ENCODE data around the gene TBC1D21. TPM values are rescaled to one million over a fixed set of nuclear protein-coding genes. Genes with fewer than 3 reads are reported as not detected.

Gene TBC1D21
- total and polyA plus RNA-seq, 7 experiments from 2014 or later, result not detected

- POLR2A ChIA-PET, result interaction anchor here (1.6 kb wide), 1 partner anchor 16 kb away, joined by 5 read pairs; no protein-coding TSS in a partner anchor
Observed at GRCh38 chr15:73926219-73927002, 53.0 kb downstream of the TBC1D21 start, which contains the start of gene LOXL1. TSS of gene LOXL1 (plus strand) at chr15:73926462. CDS start at chr15:73926784, 322 bp downstream.

GRCh38 chr15:73927003-73927475, 53.7 kb downstream of the TBC1D21 start:
- H3K4me1 Mint-ChIP-seq, result peaks cover 25 to 55% (median 39%) of the 10 kb centered on the region in 7 donors
- H3K9me3 Mint-ChIP-seq, result no peaks in the 10 kb centered on the region
- H3K36me3 Mint-ChIP-seq, result no peaks in the 10 kb centered on the region
- DNase-seq (peak in 2 of 9 donors; percentile 44 to 47), ATAC-seq (peak; percentile 27)
- POLR2A ChIA-PET, result interaction anchor here (1.0 to 1.6 kb wide), 3 partner anchors 9 to 46 kb away, joined by 3 to 5 read pairs (median 4); no protein-coding TSS in a partner anchor
- Histone ChIP-seq H3K4me1 (ENCODE audit: control insufficient read depth in 2 of 2, insufficient read depth in 2 of 2, low read length in 2 of 2) (peaks cover 15 to 21% of the 10 kb centered on the region in 2 donors), H3K9me3 (ENCODE audit: control insufficient read depth in 2 of 3, low read length in 3 of 3) (no peaks in the 10 kb centered on the region), H3K36me3 (ENCODE audit: control insufficient read depth in 2 of 3, insufficient read depth in 3 of 3, low read length in 3 of 3) (no peaks in the 10 kb centered on the region), H3K27me3 (ENCODE audit: control insufficient read depth in 2 of 2, insufficient read depth in 2 of 2, low read length in 2 of 2) (no peaks in the 10 kb centered on the region), H3K4me3 (ENCODE audit: low read length) (peak overlapping the region; percentile 74), H3K27ac (ENCODE audit: low read depth, low read length) (peak overlapping the region; percentile 77)
- intact Hi-C loops (cut with micrococcal nuclease), result loop anchor here (1.0 to 5.0 kb wide), 5 partner anchors 19 to 1275 kb away; partner anchors contain the start of genes C15orf39 (in 1 of the 2), STOML1 (in 1 of the 2) and TBC1D21 (in 1 of the 2)
- H3K27ac Mint-ChIP-seq, result no peak overlapping the region
- H3K4me3 Mint-ChIP-seq, result peak overlapping the region in 9 of 10 donors; percentile 41 to 82 (median 71)
- CTCF ChIA-PET, result interaction anchor here (0.7 to 1.7 kb wide), 8 partner anchors 9 to 43 kb away, joined by 3 to 11 read pairs (median 4); no protein-coding TSS in a partner anchor
- H3K27me3 Mint-ChIP-seq, result peaks cover 0 to 6% (median 0%) of the 10 kb centered on the region in 5 donors

More at GRCh38 chr15:73926219-73927002, 53.0 kb downstream of the TBC1D21 start, which contains the start of gene LOXL1:
- Mint-ChIP-seq H3K27me3 (peaks cover 0 to 6% (median 0%) of the 10 kb centered on the region in 5 donors), H3K27ac (peak within 1 kb of the TSS in 8 of 9 donors; percentile 3 to 74 (median 42)), H3K36me3 (no peaks in the 10 kb centered on the region), H3K4me3 (peak within 1 kb of the TSS; percentile 67 to 86 (median 75)), H3K4me1 (peaks cover 25 to 59% (median 45%) of the 10 kb centered on the region in 7 donors), H3K9me3 (no peaks in the 10 kb centered on the region)
- DNase-seq, result peak in 2 of 9 donors; percentile 3 to 18
- peaks cover 17 to 21% of the 10 kb centered on the region in 2 donors for H3K4me1 ChIP-seq (ENCODE audit: control insufficient read depth in 2 of 2, insufficient read depth in 2 of 2, low read length in 2 of 2)
- no peaks in the 10 kb centered on the region for H3K9me3 ChIP-seq (ENCODE audit: control insufficient read depth in 2 of 3, low read length in 3 of 3)
- CTCF ChIA-PET, result interaction anchor here (1.1 to 1.7 kb wide), 3 partner anchors 17 to 43 kb away, joined by 3 to 6 read pairs (median 3); no protein-coding TSS in a partner anchor
- no peaks in the 10 kb centered on the region for H3K27me3 ChIP-seq (ENCODE audit: control insufficient read depth in 2 of 2, insufficient read depth in 2 of 2, low read length in 2 of 2)
- H3K36me3 ChIP-seq (ENCODE audit: control insufficient read depth in 2 of 3, insufficient read depth in 3 of 3, low read length in 3 of 3), result no peaks in the 10 kb centered on the region
- intact Hi-C loops (cut with micrococcal nuclease), result loop anchor here (1.0 to 5.0 kb wide), 5 partner anchors 18 to 1276 kb away; partner anchors contain the start of genes C15orf39 (in 1 of the 2), STOML1 (in 1 of the 2) and TBC1D21 (in 1 of the 2)
- peak within 1 kb of the TSS; percentile 77 for H3K27ac ChIP-seq (ENCODE audit: low read depth, low read length)
- H3K4me3 ChIP-seq (ENCODE audit: low read length), result peak within 1 kb of the TSS; percentile 74
- no peak for ATAC-seq

DNA sequence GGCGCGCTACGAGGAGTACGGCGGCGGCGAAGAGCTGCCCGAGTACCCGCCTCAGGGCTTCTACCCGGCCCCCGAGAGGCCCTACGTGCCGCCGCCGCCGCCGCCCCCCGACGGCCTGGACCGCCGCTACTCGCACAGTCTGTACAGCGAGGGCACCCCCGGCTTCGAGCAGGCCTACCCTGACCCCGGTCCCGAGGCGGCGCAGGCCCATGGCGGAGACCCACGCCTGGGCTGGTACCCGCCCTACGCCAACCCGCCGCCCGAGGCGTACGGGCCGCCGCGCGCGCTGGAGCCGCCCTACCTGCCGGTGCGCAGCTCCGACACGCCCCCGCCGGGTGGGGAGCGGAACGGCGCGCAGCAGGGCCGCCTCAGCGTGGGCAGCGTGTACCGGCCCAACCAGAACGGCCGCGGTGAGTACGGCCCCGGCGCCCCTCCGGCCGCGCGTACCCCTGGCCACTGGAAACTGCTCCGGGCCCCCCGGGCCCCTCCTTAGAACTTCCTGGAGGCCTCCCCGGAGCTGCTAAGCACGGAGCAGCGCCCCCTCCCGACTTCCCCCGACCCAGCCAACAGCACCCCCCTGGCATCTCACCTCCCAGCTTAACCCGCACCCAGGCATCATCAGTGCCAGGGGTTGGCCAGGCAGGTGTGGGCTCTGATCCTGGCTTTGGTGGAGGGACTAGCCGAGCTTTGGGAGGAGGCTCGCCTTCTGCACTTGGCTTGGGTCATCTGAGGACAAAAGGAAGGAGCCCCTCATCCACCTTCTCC, 54.3 kb downstream of the TBC1D21 start:
- intact Hi-C loops (cut with micrococcal nuclease), result loop anchor here (1.0 to 5.0 kb wide), 6 partner anchors 19 to 1275 kb away; partner anchors contain the start of genes C15orf39 (in 1 of the 2), STOML1 (in 1 of the 2) and TBC1D21 (in 1 of the 2)
- peak overlapping the region; percentile 26 to 69 (median 51) for H3K27ac Mint-ChIP-seq
- peak overlapping the region; percentile 74 for H3K4me3 ChIP-seq (ENCODE audit: low read length)

DNA sequence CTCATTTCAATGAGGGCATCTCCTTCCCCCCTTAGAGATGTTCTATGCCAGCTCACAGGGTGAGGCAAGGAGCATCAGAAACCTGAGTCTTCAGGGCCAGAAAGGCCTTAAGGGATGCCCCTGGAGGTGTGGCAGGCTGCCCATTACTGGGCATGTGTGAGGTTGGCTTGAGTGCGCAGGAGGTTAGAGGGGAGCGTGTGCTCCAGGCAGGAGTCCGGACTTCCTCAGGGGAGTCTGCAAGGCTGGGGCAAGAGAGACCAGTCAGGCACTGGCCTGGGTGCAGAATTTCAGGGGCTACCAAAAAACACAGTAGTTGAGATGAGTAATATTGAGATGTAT, 54.8 kb downstream of the TBC1D21 start:
- intact Hi-C loops (cut with micrococcal nuclease), result loop anchor here (1.0 to 5.0 kb wide), 4 partner anchors 31 to 1274 kb away; partner anchors contain the start of genes C15orf39 (in 1 of the 2) and TBC1D21 (in 1 of the 2)
- DNase-seq (no peak), ATAC-seq (no peak)
- Mint-ChIP-seq H3K36me3 (no peaks in the 10 kb centered on the region), H3K27me3 (peaks cover 0 to 6% (median 0%) of the 10 kb centered on the region in 5 donors), H3K4me1 (peaks cover 25 to 52% (median 37%) of the 10 kb centered on the region in 7 donors), H3K27ac (peak overlapping the region in 8 of 9 donors; percentile 26 to 69 (median 46)), H3K9me3 (no peaks in the 10 kb centered on the region), H3K4me3 (peak overlapping the region; percentile 62 to 83 (median 74))
- H3K9me3 ChIP-seq (ENCODE audit: control insufficient read depth in 2 of 3, low read length in 3 of 3), result no peaks in the 10 kb centered on the region
- H3K4me1 ChIP-seq (ENCODE audit: control insufficient read depth in 2 of 2, insufficient read depth in 2 of 2, low read length in 2 of 2), result peaks cover 15 to 21% of the 10 kb centered on the region in 2 donors
- CTCF ChIA-PET, result interaction anchor here (0.7 to 1.7 kb wide), 6 partner anchors 8 to 54 kb away, joined by 3 to 11 read pairs (median 6); partner anchors contain the start of gene TBC1D21
- H3K4me3 ChIP-seq (ENCODE audit: low read length), result peak overlapping the region; percentile 74
- H3K27me3 ChIP-seq (ENCODE audit: control insufficient read depth in 2 of 2, insufficient read depth in 2 of 2, low read length in 2 of 2), result no peaks in the 10 kb centered on the region
- POLR2A ChIA-PET, result interaction anchor here (0.6 to 1.6 kb wide), 8 partner anchors 8 to 1915 kb away, joined by 3 to 6 read pairs (median 3); partner anchors contain the start of gene UBE2Q2
- peak overlapping the region; percentile 77 for H3K27ac ChIP-seq (ENCODE audit: low read depth, low read length)
- no peaks in the 10 kb centered on the region for H3K36me3 ChIP-seq (ENCODE audit: control insufficient read depth in 2 of 3, insufficient read depth in 3 of 3, low read length in 3 of 3)

More for the DNA sequence above, 54.3 kb downstream of the TBC1D21 start:
- Histone ChIP-seq H3K27me3 (ENCODE audit: control insufficient read depth in 2 of 2, insufficient read depth in 2 of 2, low read length in 2 of 2) (no peaks in the 10 kb centered on the region), H3K27ac (ENCODE audit: low read depth, low read length) (peak overlapping the region; percentile 77), H3K4me1 (ENCODE audit: control insufficient read depth in 2 of 2, insufficient read depth in 2 of 2, low read length in 2 of 2) (peaks cover 15 to 21% of the 10 kb centered on the region in 2 donors), H3K36me3 (ENCODE audit: control insufficient read depth in 2 of 3, insufficient read depth in 3 of 3, low read length in 3 of 3) (no peaks in the 10 kb centered on the region), H3K9me3 (ENCODE audit: control insufficient read depth in 2 of 3, low read length in 3 of 3) (no peaks in the 10 kb centered on the region)
- Mint-ChIP-seq H3K36me3 (no peaks in the 10 kb centered on the region), H3K4me3 (peak overlapping the region; percentile 62 to 83 (median 74)), H3K9me3 (no peaks in the 10 kb centered on the region), H3K4me1 (peaks cover 25 to 55% (median 39%) of the 10 kb centered on the region in 7 donors), H3K27me3 (peaks cover 0 to 6% (median 0%) of the 10 kb centered on the region in 5 donors)
- DNase-seq, result peak; percentile 69 to 86 (median 84)
- ChIA-PET POLR2A (interaction anchor here (0.6 to 1.6 kb wide), 8 partner anchors 8 to 1916 kb away, joined by 3 to 6 read pairs (median 3); partner anchors contain the start of gene UBE2Q2), CTCF (interaction anchor here (0.7 to 1.7 kb wide), 10 partner anchors 9 to 54 kb away, joined by 3 to 11 read pairs (median 4); partner anchors contain the start of gene TBC1D21)
- ATAC-seq, result peak; percentile 93

- no peak for ATAC-seq
- Mint-ChIP-seq H3K4me1 (peaks cover 17 to 43% (median 28%) of the 10 kb centered on the region in 7 donors), H3K27ac (peak overlapping the region in 2 of 9 donors; percentile 22 to 49), H3K27me3 (peaks cover 0 to 6% (median 0%) of the 10 kb centered on the region in 5 donors), H3K36me3 (no peaks in the 10 kb centered on the region), H3K9me3 (no peaks in the 10 kb centered on the region), H3K4me3 (peak overlapping the region in 7 of 10 donors; percentile 17 to 82 (median 53))
- Histone ChIP-seq H3K27ac (ENCODE audit: low read depth, low read length) (no peak overlapping the region), H3K9me3 (ENCODE audit: control insufficient read depth in 2 of 3, low read length in 3 of 3) (no peaks in the 10 kb centered on the region), H3K27me3 (ENCODE audit: control insufficient read depth in 2 of 2, insufficient read depth in 2 of 2, low read length in 2 of 2) (no peaks in the 10 kb centered on the region), H3K4me3 (ENCODE audit: low read length) (no peak overlapping the region), H3K36me3 (ENCODE audit: control insufficient read depth in 2 of 3, insufficient read depth in 3 of 3, low read length in 3 of 3) (no peaks in the 10 kb centered on the region), H3K4me1 (ENCODE audit: control insufficient read depth in 2 of 2, insufficient read depth in 2 of 2, low read length in 2 of 2) (peaks cover 6 to 16% of the 10 kb centered on the region in 2 donors)
- intact Hi-C loops (cut with micrococcal nuclease), result loop anchor here (1.0 to 5.0 kb wide), 4 partner anchors 32 to 1273 kb away; partner anchors contain the start of genes C15orf39 (in 1 of the 2) and TBC1D21 (in 1 of the 2)
- ChIA-PET CTCF (interaction anchor here (0.6 to 1.5 kb wide), 5 partner anchors 14 to 1207 kb away, joined by 3 to 4 read pairs (median 3); no protein-coding TSS in a partner anchor), POLR2A (no interaction called here)
- DNase-seq, result no peak
Observed at GRCh38 chr15:73928971-73929627, 55.7 kb downstream of the TBC1D21 start.

All from naive thymus-derived CD4-positive, alpha-beta T cell (primary cell).